ENCODE measurements around the gene GDF2.

Gene GDF2

DNA sequence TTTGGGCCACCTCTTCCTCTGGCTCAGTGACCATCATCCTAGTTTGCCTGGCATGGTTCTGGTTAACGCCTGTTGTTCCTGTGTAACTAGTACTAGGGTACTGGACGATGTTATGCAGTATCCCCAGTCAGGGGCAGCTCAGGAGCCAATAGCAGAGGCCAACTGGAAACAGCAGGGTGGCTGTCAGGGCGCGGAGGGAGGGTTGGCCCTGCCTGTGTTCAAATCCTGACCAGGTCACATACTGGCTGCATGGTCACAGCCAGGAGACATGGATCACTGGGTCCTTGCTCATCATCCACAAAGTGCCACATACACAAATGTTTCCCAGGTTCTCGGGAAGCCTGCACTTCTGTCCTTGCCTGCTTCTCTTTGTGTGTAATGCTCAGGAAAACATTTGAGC is 13.7 kb downstream of the GDF2 start:
- no peak for DNase-seq

DNA sequence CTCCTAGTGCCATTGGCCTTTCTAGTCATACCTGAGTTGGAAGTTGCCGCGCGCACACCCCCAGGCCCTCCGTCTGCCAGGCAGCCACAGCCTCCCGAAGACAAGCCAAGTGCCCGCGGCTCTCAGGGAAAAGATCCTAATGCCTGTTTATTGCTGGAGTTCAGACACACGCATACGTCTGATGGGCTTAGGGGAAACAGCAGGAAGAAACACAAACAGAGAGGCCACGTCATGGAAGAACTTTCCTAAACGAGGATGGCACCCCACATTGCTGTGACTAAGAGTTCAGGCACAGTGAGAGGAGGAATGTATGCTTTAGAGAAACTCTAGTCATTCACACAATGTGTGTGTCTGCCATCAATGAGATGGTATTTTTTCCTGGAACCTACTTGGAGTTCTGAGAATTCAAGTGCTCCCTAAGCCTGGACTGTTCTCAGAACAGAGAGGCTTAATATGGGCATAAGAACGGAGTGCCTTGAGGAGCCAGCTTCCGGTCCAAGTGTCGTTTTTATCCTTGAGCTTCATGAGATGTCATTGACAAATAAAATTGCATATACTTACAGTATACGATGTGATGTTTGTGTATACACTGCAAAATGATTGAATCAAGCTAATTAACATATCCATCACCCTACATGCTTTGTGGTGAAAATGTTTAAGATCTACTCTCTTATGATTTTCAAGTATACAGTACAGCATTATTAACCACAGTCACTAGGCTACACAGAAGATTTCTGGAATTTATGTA is 14.3 kb downstream of the GDF2 start:
- DNase-seq: no peak

DNA sequence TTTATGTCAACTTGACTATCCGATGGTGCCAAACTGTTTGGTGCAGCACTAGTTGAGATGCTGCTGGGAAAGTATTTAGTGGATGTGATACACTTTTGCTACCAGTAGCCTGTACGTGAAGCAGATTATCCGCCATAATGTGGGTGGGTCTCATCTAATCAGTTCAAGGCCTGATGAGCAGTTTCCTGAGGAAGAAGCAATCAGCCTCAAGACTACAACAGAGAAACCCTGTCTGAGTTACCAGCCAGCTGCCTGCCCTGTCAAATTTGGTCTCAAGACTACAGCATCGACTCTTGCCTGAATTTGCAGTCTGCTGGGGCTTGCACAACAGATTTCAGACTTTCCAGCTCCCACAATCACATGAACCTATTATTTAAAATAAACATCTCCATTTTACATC is 15.1 kb downstream of the GDF2 start:
- no peak for DNase-seq

DNA sequence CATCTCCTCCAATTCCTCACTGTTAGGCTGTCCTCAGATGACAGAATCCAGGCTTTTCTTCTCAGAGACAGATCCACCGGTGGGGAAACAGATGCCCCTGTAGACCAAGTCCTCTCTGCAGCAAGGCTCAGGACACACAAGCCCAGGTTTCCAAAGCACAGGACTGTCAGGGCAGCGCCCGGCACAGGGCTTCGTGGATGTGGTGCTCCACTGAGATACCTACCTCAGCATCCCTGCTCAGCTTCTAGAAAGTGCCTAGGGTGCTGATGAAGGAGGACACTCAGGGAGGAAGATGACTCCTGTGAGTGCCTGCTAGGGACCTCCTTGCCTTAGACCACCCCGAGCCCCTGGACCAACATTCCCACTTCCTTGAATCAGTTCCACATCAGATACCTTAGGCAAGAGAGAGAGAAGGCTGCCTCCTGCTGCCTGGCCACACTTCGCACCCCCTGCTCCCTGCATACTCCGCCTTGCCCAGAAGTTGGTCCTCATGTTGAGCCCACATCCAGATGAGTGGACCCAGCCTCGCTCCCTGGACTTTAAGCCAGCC is 17.0 kb downstream of the GDF2 start:
- DNase-seq: no peak

DNA sequence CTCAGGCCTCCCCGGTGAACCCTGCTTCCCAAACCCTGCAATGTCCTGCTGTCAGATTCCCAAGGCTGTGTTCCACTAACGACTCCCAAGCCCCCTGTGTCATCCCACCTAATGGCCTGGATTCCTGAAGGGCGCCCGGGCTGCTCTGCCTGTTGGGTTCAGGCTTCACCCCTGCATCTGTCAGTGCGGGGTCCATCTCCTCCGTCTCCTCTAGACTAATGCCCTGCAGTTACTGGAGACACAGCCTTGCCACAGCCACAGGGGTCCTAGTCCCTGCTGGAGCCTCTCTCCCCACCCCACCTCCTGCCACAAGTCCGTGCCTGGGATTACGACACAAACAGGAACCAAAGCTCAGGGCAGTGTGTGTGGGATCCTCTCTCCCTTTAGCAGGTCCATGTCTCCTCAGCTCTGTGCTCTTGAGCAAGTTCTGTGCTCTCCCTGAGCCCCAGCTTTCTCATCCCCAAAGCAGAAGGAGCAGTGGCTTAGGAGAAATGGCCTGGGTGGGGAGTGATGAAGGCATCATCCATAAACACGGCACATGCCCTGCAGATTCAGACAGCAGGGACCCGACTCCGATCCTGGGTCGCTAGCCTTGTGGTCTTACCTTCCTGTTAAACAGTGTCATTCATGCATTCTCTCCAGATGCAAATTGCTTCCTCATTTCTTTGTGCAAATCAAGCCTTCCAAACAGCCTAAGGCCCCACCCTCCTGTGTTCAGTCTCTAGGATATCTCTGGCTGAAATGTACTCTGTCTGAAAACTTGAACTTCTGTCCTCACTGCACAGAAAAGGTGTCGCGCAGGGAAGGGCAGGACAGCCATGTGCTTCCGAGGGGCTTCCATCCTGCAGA is 17.7 kb downstream of the GDF2 start:
- DNase-seq: no peak

DNA sequence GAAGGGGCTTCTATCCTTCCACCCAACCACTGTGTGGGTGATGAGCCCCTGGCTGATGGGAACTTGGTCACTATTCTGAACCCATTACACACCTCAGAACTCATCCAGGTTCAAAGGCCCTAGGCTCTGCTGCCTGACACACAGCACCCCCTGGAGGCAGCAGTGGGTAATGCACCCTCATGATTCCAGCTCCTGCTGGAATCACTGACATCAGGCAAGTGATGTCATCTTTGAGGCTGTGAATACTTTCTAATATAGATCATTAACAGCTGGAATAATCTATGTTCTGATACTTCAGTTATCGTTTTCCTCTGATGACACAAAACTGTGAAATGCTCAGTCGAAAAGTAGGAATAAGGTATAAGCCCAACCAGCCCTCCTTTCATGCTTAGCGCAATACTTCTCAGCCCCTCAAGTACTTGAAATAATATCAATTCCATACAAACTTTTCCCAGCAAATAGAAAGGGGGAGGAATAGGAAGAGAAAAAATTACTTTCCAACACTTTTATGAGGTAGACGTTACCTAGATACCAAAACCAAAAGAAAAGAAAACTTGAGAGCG is 18.4 kb downstream of the GDF2 start:
- peak; percentile 75 for DNase-seq

DNA sequence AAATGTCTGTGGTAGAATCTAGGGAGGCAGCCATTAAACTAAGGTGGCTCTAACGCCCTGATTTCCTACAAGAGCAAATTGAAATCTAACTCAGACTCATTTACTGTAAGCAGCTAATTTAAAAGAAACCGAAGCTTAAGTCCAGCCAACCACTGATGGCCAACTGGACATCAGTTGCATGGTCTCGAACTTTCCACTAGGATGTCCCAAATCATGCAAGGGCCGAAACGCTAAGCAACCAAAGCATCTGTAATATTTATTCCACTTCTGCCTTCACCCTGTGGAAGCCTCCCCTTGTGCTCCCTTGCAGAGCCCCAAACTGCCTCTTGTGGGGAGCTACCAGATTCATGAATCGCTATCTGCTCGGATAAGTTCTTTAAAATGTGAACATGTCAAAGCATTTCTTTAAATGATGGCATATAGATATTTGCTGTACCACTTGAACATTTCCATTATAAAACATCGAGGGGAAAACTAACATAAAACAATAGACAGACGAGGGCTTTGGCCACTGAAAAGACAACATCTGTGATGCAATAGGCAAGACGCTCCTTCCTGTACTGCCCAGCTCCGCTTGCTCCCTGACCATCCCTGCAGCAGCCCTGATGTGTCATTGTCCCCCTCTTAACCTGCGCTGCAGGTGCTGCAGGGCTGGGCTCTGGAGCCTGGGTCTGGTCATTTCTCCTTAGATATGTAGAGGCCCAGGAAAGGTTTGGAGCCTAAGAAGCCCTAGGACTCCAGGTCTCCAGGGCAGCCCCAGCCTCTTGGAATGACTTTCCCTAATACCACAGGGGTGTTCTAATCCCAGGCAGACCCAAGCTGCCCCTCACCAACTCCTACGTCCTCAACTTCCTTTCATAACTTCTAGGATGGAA is 23.0 kb downstream of the GDF2 start:
- no peak for DNase-seq

DNA sequence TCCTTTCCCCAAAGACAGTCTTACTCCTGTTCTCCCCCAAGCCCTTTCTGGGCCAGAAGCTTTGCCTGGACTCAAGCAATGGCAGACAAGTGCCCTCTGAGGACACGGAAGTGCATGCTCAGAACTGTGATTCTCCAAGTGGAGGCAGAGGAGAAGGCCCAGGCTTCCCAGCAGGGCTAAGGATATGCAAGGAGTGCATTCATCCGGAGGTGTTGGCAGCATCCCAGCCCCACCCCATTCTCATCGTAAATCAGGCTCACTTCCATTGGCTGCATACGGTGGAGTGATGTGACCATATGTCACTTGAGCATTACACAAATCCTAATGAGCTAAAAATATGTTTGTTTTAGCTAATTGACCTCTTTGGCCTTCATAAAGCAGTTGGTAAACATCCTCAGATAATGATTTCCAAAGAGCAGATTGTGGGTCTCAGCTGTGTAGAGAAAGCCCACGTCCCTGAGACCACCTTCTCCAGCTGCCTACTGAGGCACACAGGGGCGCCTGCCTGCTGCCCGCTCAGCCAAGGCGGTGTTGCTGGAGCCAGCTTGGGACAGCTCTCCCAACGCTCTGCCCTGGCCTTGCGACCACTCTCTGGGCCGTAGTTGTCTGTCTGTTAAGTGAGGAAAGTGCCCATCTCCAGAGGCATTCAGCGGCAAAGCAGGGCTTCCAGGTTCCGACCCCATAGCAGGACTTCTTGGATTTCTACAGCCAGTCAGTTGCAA is 24.5 kb downstream of the GDF2 start:
- DNase-seq: no peak

DNA sequence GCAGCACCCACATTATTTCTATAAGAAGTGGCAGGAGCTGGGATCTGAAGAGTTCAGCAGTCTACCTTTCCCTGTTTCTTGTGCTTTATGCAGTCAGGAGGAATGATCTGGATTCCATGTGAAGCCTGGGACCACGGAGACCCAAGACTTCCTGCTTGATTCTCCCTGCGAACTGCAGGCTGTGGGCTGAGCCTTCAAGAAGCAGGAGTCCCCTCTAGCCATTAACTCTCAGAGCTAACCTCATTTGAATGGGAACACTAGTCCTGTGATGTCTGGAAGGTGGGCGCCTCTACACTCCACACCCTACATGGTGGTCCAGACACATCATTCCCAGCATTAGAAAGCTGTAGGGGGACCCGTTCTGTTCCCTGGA is 25.0 kb downstream of the GDF2 start:
- no peak for DNase-seq

DNA sequence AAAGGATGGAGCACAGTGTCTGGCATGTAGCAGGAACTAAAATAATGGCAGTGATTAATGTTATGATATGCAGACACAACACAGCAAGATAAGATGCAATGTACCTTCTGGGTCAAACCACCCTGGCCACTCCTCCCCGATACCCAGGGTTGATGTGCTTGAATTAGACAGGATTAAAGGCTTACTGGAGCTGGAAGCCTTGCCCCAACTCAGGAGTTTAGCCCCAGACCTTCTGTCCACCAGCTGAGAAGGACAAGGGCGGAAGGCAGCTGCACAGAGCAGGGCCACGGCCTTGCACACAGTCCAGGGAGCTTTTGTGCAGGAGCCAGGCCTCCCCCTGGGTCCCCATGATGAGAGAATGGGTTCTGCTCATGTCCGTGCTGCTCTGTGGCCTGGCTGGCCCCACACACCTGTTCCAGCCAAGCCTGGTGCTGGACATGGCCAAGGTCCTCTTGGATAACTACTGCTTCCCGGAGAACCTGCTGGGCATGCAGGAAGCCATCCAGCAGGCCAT is 25.9 kb downstream of the GDF2 start, which contains the start of gene RBP3:
RBP3 (plus strand) TSS at position 226 of the 514 bp plus-strand sequence; CDS start at position 348, 122 bp downstream.
- DNase-seq: no peak

DNA sequence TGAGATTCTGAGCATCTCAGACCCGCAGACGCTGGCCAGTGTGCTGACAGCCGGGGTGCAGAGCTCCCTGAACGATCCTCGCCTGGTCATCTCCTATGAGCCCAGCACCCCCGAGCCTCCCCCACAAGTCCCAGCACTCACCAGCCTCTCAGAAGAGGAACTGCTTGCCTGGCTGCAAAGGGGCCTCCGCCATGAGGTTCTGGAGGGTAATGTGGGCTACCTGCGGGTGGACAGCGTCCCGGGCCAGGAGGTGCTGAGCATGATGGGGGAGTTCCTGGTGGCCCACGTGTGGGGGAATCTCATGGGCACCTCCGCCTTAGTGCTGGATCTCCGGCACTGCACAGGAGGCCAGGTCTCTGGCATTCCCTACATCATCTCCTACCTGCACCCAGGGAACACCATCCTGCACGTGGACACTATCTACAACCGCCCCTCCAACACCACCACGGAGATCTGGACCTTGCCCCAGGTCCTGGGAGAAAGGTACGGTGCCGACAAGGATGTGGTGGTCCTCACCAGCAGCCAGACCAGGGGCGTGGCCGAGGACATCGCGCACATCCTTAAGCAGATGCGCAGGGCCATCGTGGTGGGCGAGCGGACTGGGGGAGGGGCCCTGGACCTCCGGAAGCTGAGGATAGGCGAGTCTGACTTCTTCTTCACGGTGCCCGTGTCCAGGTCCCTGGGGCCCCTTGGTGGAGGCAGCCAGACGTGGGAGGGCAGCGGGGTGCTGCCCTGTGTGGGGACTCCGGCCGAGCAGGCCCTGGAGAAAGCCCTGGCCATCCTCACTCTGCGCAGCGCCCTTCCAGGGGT is 26.6 kb downstream of the GDF2 start:
- no peak for DNase-seq

DNA sequence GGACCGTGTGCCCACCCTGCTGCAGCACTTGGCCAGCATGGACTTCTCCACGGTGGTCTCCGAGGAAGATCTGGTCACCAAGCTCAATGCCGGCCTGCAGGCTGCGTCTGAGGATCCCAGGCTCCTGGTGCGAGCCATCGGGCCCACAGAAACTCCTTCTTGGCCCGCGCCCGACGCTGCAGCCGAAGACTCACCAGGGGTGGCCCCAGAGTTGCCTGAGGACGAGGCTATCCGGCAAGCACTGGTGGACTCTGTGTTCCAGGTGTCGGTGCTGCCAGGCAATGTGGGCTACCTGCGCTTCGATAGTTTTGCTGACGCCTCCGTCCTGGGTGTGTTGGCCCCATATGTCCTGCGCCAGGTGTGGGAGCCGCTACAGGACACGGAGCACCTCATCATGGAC is 27.3 kb downstream of the GDF2 start:
- DNase-seq: no peak

DNA sequence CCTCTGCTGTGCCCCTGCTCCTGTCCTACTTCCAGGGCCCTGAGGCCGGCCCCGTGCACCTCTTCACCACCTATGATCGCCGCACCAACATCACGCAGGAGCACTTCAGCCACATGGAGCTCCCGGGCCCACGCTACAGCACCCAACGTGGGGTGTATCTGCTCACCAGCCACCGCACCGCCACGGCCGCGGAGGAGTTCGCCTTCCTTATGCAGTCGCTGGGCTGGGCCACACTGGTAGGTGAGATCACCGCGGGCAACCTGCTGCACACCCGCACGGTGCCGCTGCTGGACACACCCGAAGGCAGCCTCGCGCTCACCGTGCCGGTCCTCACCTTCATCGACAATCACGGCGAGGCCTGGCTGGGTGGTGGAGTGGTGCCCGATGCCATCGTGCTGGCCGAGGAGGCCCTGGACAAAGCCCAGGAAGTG is 27.7 kb downstream of the GDF2 start:
- no peak for DNase-seq

DNA sequence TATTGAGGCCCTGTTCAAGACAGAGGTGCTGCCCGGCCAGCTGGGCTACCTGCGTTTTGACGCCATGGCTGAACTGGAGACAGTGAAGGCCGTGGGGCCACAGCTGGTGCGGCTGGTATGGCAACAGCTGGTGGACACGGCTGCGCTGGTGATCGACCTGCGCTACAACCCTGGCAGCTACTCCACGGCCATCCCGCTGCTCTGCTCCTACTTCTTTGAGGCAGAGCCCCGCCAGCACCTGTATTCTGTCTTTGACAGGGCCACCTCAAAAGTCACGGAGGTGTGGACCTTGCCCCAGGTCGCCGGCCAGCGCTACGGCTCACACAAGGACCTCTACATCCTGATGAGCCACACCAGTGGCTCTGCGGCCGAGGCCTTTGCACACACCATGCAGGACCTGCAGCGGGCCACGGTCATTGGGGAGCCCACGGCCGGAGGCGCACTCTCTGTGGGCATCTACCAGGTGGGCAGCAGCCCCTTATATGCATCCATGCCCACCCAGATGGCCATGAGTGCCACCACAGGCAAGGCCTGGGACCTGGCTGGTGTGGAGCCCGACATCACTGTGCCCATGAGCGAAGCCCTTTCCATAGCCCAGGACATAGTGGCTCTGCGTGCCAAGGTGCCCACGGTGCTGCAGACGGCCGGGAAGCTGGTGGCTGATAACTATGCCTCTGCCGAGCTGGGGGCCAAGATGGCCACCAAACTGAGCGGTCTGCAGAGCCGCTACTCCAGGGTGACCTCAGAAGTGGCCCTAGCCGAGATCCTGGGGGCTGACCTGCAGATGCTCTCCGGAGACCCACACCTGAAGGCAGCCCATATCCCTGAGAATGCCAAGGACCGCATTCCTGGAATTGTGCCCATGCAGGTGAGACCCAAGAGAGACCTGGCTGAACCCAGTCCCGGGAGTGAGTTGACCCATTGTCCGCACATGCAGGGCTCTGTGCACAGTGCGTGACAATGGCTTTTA is 28.7 kb downstream of the GDF2 start:
- DNase-seq: no peak

DNA sequence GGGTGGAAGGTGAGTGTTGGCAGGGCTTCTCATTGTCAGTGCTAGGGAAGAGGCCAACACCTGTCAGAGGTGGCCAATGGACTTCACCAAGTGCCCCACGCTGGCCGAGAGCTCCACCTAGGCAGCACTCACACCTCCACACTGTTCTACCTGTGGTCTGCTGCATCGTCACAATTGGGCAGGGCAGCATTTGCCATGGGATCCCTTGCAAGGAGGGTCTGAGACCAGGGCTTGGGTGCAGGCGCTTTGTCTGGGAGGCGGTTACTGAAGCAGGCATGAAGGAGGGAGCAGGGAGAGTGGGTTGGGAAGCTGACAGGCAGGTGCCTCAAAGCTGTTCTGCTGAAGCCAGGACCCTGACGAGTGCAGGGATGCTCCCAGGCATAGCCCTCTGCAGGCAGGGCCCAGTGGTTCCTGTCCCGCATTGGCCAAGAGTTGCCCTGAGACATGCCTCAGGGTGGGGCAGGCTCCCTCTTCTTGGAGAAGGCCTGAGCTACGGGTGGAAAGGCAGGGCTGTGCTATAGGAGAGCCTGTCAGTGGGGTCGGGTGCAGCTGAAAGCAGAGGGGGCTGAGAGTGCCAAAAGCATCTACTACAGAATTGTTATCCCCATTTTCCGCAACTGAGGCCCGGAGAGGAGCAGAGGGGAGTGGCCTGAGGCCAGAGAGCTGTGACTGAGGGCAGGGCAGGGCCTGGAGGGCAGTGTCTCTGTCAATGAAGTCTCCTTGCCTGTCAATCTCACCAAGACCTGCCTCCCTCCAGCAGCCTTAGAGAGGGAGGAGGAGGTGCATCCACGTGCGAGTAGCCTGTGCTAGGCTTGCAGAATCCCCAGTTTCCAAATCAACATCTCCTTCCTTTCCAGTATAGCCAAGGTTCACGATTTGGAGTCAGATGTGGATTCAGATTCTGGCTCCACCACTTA is 29.9 kb downstream of the GDF2 start:
- no peak for DNase-seq

DNA sequence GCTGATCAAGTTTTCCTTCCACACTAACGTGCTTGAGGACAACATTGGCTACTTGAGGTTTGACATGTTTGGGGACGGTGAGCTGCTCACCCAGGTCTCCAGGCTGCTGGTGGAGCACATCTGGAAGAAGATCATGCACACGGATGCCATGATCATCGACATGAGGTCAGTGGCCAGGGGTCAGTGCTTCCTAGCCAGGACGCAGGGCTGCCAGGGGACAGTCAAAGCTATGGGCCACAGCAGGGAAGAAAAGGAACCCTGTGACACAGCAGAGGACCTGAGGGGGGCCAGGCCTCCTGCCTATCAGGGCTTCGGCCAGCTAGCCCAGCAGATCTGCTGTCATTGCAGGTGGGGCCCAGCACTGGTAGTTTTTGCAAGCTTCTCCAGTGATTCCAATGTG is 31.1 kb downstream of the GDF2 start:
- no peak for DNase-seq

DNA sequence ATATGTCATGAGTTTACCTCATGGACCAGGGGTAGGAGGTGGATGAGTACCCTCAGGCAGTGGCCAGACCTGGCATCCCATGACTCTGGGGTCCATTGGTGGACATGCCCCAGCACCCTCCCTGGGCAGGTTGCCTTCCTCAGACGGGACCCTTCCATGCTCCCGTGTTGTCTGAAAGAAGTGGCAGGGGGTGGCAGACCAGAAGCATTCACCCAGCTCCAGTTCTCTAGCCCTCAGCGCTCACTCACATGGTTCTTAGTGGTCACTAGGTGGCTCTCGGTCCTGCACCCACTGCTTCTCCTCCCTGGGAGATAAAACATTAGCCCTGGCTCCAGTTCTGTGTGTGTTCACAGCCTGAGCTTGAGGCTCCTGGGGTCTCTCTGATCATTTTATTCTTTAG is 31.9 kb downstream of the GDF2 start:
- no peak for DNase-seq

DNA sequence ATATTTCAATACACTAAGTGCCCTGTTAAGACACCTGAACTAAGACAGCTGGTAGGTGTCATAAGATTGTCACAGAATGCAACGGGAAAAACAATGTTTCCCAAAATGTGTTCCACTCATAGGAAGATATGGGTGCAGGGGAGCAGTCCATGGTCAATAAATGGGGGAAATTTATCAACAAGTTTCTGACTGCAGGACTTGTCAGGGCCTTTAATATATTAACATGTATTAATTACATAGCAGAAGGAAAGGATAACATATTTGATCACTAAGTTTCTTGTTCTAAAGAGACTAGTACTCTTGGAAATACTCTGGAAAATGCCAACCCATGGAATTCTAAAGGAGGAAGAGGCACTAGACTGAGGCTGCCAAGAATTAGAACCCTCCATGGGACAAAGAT is 32.6 kb downstream of the GDF2 start:
- DNase-seq: no peak
